HG03175 (cell line): ENCODE data around the gene GRB10.

Experiments used
- ATAC-seq: cut with Tn5 transposase; IDR thresholded peaks from one replicate; pipeline ENCODE4 v1.9.1; 2021; ENCODE audit warnings: mild to moderate bottlenecking, moderate library complexity; ENCODE audit not compliant: unreplicated experiment

The GRB10 gene

DNA sequence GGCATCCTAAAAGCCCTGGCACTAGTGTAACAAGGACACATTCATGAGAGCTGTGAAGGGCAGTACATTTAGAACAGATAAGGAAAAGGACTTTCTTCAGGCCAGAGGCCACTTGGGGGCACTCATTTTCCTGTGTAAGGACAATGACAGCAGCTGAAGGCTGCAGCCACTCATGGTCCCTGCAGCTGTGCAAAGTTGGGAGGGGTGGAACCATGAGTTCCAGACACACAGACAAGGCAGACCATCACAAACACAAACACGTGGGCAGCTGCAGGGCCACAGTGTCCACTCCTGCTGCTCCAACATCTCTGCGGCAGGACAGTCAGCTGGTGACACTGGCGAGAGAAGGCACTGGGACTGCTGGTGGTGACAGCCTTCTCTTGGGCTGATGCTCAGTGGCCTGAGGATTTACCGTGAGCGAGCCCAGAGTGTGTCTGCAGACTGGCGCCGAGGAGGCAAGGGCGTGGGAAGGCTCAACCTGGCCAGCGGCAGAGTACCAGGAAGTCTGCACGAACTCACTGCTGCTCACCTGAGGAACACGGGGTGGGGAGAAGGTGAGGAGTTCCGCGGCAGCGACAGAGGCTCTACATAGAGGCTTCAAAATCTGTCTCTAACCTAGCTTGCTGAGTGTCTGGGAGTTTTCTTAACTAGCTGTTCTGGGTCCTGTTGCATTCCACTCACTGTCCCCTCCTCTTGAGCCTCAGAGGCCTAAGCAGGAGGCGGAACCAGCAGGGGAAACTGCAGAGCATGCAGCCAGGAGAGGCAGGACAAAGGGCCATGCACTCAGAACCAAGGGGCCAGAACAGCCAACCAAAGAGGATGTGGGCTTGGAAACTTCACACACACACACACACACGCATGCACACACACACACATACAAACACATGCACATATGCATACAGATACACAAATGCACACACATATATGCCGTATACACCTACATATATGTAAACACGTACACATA, 141.0 kb downstream of the GRB10 start:
- ATAC-seq, result no peak

DNA sequence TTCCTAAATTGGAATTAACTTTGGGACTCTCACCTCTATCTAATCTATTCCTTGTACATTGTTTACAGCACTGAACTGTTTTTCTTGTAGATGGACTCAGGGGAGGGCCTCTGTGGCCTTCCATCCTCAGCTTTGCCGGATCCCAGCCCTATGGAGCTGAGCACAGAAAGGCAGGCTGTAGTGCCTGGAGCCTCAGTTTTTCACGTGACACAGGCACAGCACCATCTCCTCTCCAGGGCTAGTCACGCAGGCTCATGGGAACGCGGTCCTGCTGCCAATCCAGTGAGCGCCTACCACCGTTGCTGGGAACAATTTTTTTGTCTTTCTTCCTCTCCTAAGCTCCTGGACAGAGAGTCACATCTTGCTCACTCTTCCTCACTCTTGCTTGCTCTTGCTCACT, 141.9 kb downstream of the GRB10 start:
- no peak for ATAC-seq

DNA sequence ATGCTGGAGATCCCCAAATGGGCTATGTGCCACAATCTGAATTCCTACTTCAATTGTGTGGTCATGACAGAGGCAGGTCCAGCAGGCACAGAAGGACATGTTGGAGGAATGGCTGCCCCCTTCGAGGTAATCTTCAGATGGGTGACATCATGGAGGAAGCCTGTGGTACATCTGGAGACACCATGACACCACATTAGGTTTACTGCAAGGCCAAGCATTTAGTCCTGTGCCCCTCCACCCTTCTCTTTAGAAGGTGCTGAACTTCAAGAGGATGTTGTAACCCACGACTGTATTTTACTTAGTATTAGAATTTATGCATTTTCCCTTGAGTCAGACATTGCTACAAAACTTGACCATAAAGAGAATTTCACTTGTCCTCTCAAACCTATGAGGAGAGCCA, 142.4 kb downstream of the GRB10 start:
- ATAC-seq, result no peak

DNA sequence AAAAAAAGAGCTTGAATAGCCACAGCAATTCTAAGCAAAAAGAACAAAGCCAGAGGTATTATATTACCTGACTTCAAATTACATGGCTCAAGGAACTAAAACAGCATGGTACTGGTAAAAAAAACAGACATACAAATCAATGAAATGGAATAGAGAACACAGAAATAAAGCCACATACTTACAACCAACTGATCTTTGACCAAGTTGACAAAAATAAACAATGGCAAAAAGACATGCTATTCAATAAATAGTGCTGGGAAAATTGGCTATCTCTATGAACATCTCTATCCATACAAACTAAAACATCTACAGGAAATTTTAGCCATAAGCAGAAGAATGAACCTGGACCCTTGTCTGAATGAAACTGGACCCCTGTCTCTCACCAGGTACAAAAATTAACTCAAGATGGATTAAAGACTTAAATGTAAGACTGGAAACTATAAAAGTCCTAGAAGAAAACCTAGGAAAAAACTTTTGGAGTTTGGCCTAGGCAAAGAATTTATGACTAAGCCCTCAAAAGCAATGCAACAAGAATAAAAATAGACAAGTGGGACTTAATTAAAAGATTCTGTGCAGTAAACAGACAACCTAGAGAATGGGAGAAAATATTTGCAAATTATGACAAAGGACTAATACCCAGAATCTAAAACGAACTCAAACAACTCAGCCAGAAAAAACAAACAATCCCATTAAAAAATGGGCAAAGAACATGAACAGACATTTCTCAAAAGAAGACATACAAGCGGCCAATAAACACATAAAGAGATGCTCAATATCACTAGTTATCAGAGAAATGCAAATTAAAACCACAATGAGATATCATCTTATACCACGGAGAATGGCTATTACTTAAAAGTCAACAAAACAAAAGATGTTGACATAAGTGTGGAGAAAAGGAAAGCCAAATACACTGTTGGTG, 144.7 kb downstream of the GRB10 start:
- ATAC-seq, result no peak

DNA sequence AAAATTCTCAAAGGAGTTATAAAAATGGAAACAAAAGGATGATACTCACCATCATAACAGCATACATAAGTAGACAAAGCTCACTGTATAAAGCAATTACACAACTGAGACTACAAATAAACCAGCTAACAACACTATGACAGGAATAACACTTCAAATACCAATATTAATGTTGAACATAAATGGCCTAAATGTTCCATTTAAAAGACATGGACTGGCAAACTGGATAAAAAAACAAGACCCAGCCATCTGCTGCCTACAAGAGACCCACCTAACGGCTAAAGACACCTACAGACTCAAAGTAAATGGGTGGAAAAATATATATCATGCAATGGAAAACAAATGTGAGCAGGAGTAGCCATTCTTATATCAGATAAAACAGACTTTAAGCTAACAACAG, 148.3 kb downstream of the GRB10 start:
- no peak for ATAC-seq

DNA sequence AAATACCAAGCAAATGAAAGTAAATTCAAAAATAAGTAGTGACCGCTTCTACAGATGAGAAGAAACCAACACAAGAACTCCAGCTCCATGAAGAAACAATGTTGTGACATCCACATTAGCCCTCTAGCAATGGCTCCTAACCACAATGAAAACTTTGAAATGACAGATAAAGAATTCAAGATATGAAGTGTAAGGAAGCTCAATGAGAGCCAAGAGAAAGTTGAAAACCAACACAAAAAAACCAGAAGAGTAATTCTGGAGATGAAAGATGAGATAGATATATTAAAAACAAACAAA, 149.3 kb downstream of the GRB10 start:
- ATAC-seq, result no peak

DNA sequence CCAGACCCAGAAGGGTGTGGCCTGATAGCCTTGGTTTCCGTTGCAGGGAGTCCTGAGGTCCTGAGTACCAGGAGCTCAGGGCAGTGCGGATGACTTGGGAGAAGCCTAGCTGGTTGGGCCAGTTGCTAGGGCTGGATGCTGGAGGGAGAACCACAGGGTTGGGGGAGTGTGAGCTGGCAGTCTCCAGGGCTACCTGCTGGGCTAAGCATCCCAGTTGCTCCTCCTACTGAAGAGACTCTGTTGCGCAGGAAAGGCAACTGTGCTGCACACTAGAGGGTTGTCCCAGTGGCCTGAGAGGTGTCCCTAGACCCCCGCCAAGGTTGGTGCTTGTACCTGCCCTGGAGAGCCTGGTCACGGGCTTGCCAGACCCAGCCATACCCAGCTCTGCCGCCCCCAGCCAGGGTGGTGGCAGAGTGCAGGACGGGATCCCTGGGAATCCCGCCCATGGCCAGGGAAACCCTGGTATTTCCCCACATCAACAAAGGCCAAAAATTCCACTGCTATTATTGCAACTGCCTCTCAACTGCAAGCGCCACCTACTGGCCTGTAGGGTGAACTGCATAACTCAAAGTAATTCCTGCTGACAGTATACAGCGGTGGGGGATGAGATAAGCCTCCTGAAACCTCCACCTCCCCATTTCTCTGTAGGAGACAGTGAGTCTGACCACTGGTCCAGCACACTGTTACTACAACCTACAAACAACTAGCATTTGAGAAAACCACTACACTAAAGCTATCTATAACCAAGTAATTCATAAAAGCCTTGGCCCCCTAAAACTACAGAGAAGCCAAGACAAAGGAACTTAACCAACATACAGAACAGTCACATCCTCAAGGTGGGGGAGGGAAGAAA, 149.9 kb downstream of the GRB10 start:
- ATAC-seq, result peak; percentile 80

DNA sequence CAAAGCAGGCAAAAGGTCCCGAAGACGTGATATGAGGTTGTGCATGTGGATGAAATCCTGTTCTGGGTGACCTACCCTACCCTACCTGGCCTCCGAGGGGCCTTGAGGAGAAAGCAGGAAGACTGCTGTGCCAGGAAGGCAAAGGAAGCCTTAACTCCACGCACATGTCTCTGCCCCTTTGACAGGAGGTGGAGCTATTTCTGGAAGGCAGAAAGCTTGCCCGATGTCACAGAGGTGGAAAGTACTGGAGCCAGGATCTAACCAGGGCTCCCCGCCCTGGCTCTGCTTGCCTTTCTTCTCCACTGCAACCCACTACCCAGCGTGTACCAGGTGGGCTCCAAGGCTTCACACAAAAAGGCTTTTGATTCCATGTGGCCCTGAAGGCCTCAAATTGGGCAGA, 151.1 kb downstream of the GRB10 start:
- ATAC-seq, result no peak

DNA sequence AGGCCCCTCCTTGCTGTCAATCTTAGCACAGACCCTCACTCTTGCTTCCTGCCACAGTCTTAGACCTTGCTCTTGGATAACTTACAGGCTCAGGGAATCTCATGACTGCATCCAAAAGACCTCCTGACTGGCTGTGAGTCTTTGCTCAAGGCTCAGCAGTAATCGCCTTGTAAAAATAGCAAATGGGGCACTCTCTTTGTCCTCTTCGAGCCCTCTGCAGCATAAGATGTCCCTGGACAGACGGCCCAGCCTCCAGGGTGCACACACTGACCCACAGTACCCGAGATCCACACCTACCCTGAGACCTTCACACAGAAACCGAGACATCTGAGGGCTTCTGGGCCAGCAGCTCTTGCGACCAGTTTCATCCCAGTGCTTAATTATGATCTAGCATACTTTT, 151.6 kb downstream of the GRB10 start:
- ATAC-seq, result no peak

DNA sequence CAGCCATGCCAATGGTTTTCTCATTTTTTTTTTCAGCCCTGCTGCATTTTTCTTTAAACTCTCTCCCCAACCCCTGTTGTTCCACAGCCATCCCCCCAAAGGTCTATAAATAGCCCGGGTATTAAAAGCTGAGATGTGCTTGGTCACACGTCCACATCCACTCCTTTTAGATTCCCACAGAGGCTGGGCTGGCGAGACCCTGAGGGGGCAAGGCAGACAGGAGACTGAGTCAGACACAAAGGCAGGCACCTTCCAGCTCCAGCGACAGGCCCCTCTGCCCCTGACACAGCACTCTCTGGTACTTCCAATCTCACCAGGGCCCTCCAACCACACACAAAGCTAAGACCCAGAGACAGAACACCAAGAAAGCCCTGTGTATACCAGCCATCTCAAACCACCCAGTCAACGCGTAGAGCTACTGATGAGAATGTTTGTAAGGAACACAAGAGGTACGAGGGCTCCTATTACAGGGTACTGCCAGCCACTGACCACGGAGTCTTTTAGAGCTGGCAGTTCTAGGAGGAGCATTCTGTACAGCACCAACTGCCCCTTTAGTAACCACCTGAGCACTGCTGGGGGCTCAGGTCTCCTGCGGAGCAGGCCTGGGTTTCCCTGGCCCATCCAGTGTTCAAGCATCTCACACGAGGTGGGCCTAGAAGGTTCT, 153.3 kb downstream of the GRB10 start:
- ATAC-seq, result no peak

DNA sequence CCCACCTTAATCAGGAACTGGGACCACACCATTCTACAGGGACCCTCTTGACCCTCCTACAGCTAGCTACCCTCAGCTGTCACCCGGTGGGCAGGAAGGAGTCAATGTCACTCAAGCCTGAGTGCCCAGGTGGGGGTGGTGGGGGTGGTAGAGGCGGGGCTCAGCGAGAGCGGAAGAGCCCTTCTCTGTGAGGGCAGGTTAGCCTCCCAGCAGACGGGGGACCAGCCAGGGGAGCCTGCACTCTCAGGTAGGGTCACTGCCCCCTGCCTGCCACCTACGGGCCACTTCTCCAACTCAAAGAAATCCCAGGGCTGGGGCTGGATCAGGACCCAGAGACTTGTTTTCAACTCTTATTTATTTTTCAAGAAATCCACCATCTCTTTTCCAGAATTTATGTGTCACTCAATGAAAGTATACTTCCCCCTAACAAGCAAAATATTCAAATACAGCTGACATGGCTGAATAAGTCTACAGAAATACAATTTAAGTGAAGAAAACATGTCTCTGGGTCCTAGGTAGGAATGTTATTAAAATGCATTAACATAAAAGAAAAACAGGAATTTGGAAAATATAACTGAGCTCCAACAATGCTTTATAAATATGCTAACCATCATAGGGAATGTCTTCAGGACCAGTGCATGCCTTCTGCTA, 154.1 kb downstream of the GRB10 start:
- ATAC-seq, result no peak

DNA sequence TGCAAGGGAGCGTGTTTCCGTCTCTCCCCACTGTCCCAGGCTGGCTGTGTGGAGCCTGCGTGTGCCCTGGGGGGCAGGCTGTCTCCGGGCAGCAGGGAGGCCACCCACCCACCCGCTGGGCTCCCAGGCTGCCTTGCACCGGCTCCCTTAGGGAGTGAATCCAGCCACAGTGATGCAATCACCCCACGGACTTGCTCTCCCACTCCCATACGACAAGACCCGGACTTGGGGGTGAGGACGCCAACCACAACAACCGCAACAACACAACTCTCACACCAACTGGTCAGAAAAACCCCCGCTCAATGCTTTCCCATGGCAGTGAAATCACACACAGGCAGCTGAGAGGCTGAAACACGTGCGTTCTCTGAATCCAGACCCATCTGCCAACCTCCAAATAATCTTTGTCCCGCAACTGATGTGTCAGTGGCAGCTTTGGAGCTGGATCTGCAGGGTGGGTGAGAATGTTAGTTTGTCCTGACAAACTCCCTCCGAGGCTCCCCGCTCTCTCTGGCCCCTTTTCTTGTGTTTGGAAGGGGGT, 154.8 kb downstream of the GRB10 start:
- ATAC-seq, result no peak

DNA sequence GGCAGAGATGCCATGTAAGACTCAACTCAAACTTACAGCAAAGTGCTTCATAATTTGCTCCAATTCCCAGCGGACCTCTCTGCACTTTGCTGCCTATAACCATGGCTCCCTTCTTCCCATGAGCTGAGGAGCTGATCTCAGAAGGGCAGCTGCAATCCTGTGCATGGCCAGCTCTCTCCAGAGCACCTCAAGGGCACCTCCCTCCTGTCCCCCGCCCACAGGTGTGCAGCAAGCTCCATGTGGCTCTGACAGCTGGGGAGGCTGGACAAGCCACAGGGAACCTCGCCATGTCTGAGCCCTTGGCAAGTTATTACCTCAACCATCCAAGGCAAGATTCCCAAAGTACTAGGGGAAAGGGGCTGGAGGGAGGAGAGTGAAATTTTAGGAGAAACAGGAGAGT, 156.4 kb downstream of the GRB10 start:
- no peak for ATAC-seq

DNA sequence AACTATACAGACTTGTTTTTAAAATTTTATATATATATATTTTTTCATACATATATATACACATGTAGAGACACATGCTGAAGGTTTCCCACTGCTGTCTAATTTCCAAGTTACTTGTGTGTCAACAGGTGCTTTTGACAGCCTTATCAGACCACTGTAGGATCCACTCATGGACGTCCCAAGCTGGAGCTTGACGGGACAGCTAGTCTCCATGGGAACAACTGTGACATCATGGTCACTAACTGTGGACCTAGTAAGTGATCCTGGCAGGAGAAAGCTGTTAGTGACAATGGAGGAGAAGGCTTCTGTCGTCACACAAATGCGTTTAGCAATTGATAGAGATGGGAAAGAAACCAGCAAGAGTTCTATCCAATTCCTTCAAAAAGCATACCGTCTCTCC, 157.3 kb downstream of the GRB10 start:
- no peak for ATAC-seq

DNA sequence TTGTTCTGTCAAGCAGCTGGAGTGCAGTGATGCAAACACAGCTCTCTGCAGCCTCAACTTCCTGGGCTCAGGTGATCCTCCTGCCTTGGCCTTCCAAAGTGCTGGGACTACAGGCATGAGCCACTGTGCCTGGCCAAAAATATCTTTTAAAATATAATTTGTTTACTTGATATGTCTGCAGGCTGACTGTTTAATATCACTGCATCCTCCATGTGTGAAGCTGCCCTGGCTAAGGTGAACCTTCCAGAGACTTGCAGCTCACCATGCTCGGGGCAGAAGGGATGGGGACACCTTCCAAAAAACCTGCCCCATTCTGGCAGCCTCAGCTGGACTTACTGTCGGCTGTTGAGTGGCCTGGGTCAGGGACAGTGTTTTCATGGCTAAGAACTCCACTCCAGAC, 159.9 kb downstream of the GRB10 start:
- no peak for ATAC-seq

DNA sequence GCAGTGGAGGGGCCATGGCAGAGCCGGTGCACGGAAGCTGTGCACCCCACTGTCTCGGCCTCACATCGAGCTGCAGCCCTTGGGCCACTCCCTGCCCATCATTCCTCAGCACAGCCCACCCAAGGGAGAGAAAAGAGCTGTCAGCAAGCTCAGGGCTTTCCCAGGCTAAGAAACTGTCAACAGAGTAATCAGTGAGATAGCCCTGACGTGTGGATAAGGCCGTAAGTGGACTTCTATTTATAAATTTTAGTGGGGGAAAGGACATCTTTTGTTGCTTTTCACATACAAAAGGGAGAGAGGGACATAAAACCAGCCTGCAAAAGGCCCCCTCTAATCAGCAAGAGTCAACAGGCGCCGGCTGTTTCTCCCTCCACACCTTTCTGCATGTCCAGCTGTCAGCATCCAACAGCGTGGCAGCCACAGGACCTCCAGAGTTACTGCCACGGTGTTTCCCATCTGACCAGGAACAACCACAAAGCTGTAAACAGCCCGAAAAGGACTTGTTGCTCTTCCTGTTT, 160.7 kb downstream of the GRB10 start:
- ATAC-seq, result no peak

DNA sequence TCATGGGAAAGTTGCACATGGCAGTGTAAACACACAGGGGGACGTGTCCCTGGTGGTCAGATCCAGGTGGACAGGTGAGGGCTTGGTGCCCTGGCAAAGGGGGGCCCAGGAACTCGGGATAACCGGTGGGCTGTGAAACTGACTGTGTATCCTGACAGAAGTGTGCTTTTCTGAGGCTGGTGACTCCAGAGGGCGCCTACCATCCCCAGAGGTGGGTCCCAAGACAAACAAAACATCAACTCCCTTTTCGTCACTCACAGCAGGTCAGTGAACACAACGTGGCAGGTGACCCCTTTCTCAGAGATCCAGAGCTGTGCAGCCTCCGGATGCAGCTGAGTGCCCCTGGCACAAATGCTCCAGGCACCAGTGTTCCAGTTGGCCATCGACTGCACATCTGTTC, 161.5 kb downstream of the GRB10 start:
- no peak for ATAC-seq

DNA sequence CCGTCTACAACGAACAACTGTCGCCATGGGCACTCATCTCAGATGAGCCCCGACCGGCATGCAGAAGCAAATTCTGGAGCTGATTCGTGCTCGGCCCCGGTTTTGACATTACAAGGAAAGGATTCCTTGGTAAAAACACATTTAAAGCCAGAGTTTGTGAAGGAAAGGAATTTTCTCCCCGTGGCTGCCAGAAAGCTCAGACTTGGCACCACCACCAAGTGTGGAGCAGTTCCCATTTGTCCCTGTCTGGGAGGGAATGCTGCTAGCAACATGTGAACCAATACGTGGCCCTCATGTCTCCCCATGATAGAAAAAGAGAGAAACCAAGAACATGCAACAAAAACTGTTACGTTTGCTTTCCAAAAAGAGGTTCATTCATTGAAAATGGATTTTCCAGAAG, 162.3 kb downstream of the GRB10 start:
- ATAC-seq, result no peak

DNA sequence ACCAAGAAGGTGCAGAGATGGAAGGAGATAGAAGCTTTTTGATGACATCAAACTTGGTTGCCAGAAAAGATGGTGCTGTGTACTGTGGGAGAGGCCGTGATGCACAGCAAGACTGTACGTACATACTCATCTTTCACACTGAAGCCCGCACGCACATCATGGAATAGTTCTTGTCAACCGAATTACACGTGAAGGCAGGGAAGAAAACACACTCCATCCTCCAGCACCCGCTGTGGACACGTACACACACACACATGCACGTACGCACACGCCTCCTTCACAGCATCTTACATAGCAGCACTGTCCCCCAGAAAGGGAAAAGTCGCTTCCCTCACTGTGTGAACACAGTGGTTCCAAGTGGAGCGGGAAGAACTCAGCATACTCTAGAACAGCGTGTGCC, 163.0 kb downstream of the GRB10 start:
- no peak for ATAC-seq

DNA sequence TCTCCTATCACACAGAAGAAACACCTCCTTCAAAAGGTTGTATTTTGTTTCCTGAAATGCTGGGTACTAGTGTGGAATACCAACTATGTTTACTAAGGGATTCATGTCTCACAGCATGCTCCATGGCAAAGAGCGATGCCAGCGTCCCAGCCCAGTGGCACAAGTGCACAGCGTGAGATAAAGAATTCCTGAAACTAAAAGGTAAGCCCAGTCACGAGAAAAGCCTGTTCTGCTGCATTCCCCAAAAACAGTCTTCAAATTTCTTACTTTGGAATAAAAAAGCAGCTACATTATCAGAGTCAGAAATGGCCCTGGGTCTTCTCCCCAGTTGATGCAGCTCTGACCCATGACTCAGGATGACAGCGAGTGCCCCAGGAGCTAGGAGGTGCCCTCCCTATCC, 164.4 kb downstream of the GRB10 start:
- ATAC-seq, result no peak
